GM12878 (cell line): ENCODE results near the gene GPC3. TPM values are rescaled to one million over a fixed set of nuclear protein-coding genes. Genes with fewer than 3 reads are reported as not detected.

ENCODE experiments used
- ATAC-seq: fragments of 200-7000 bp; cut with Tn5 transposase; 3 replicates; pipeline ENCODE4 v1.9.1; 2020; ENCODE audit warnings: mild to moderate bottlenecking, moderate library complexity
- BruUV-seq: library from RNA; stranded (reverse); fragments of 400-500 nt; replicated peaks from 2 replicates; lab custom pipeline; 2021; lab: Mats Ljungman, UMichigan
- CTCF ChIA-PET: fragments of 300-600 bp; sonication (Branson Sonifier 250); formaldehyde crosslinking; extraction: SDS; loops from one replicate; lab custom pipeline; 2021; ENCODE audit warnings: inconsistent platforms; lab: Yijun Ruan, JAX
- POLR2A ChIA-PET: fragments of 350-600 bp; formaldehyde crosslinking; extraction: SDS; loops from one replicate; lab custom pipeline; 2021; ENCODE audit warnings: inconsistent platforms; lab: Charles Lee
- RAD21 ChIA-PET: fragments of 300-600 bp; sonication (Branson Sonifier 250); formaldehyde crosslinking; loops from one replicate; lab custom pipeline; 2023; ENCODE audit warnings: antibody characterized with exemption; ENCODE audit not compliant: unreplicated experiment; lab: Charles Lee
- SMC1A ChIA-PET: fragments of 300-600 bp; sonication (Branson Sonifier 250); formaldehyde crosslinking; loops from one replicate; lab custom pipeline; 2023; ENCODE audit not compliant: unreplicated experiment, uncharacterized antibody; lab: Charles Lee
- DNase-seq: peaks from one replicate; pipeline ENCODE4 v3.0.0-alpha.2; 2011; ENCODE audit warnings: low read depth, low spot score
- FAIRE-seq: peaks from 3 replicates; lab custom pipeline; 2011; peaks lifted over from hg19 to GRCh38; lab: Jason Lieb, UNC
- H2AFZ ChIP-seq: 2 replicates; pipeline ENCODE4 v1.6.0; 2011; ENCODE audit warnings: low read depth, low read length, control low read depth; ENCODE audit not compliant: control insufficient read depth
- H3K27ac ChIP-seq: 2 replicates; pipeline ENCODE4 v1.5.1; 2011; ENCODE audit warnings: control low read depth; ENCODE audit not compliant: control insufficient read depth, insufficient read depth
- H3K27me3 ChIP-seq, 2 experiments: replicated peaks in 1 of 2; 2 replicates each; pipeline versions ENCODE4 v1.6.0 to v1.6.1; 2011; ENCODE audit warnings: low read length in 1 of 2; ENCODE audit not compliant: control insufficient read depth in 2 of 2, insufficient read depth in 2 of 2
- H3K36me3 ChIP-seq, 2 experiments: 2 replicates each; pipeline ENCODE4 v1.5.1; 2011; ENCODE audit warnings: low read length in 1 of 2; ENCODE audit not compliant: control insufficient read depth in 2 of 2, insufficient read depth in 2 of 2
- H3K4me1 ChIP-seq: 2 replicates; pipeline ENCODE4 v1.6.1; 2011; ENCODE audit warnings: mild to moderate bottlenecking, low read length, moderate library complexity, mixed read lengths; ENCODE audit not compliant: control insufficient read depth, insufficient read depth
- H3K4me2 ChIP-seq: 2 replicates; pipeline ENCODE4 v1.6.0; 2011; ENCODE audit warnings: control low read depth; ENCODE audit not compliant: control insufficient read depth, insufficient read depth
- H3K4me3 ChIP-seq: fragments of 200-600 bp; sonication (generic); 2 replicates; pipeline ENCODE4 v1.5.1; 2016
- H3K79me2 ChIP-seq: 2 replicates; pipeline ENCODE4 v1.6.0; 2011; ENCODE audit warnings: low read length; ENCODE audit not compliant: control insufficient read depth, insufficient read depth
- H3K9ac ChIP-seq: 2 replicates; pipeline ENCODE4 v1.8.0; 2011; ENCODE audit warnings: low read length, control low read depth, mixed read lengths; ENCODE audit not compliant: control insufficient read depth, insufficient read depth
- H3K9me3 ChIP-seq: replicated peaks from 3 replicates; pipeline ENCODE4 v1.5.1; 2011; ENCODE audit warnings: mild to moderate bottlenecking, low read length; ENCODE audit not compliant: control insufficient read depth, insufficient read depth
- H4K20me1 ChIP-seq: 2 replicates; pipeline ENCODE4 v1.6.0; 2011; ENCODE audit not compliant: control insufficient read depth, insufficient read depth
- CBFB ChIP-seq: IDR thresholded peaks from 2 replicates; pipeline ENCODE4 v1.6.1; 2016; ENCODE audit warnings: antibody characterized with exemption, low read depth
- EED ChIP-seq: sonication (generic); IDR thresholded peaks from 2 replicates; pipeline ENCODE4 v1.6.1; 2016; ENCODE audit warnings: antibody characterized with exemption, low read depth
- JUNB ChIP-seq: IDR thresholded peaks from 2 replicates; pipeline ENCODE4 v1.6.1; 2016; ENCODE audit warnings: antibody characterized with exemption, mild to moderate bottlenecking
- NFYB ChIP-seq: IDR thresholded peaks from 2 replicates; pipeline ENCODE4 v1.6.1; 2011; ENCODE audit warnings: low read depth, mild to moderate bottlenecking, low read length, improper control_type of control experiment, moderate library complexity; ENCODE audit not compliant: insufficient read depth
- NR2C1 ChIP-seq: fragments of 450-650 bp; IDR thresholded peaks from 2 replicates; pipeline ENCODE4 v1.6.1; 2017; ENCODE audit warnings: antibody characterized with exemption, mild to moderate bottlenecking, moderate library complexity
- NR2F1 ChIP-seq: fragments of 450-650 bp; conservative IDR thresholded peaks from 2 replicates; pipeline ENCODE4 v1.6.1; 2017; ENCODE audit warnings: mild to moderate bottlenecking
- PAX5 ChIP-seq: IDR thresholded peaks from 2 replicates; pipeline ENCODE4 v1.6.1; 2011; ENCODE audit warnings: low read depth, low read length, borderline replicate concordance
- RAD51 ChIP-seq: fragments of 450-650 bp; IDR thresholded peaks from 2 replicates; pipeline ENCODE4 v1.6.1; 2016; ENCODE audit warnings: moderate library complexity, mild to moderate bottlenecking, inconsistent platforms
- RBBP5 ChIP-seq: fragments of 200-600 bp; sonication (generic); conservative IDR thresholded peaks from 2 replicates; pipeline ENCODE4 v1.6.1; 2016
- RCOR1 ChIP-seq: conservative IDR thresholded peaks from 2 replicates; pipeline ENCODE4 v1.6.1; 2012; ENCODE audit warnings: low read depth, low read length, improper control_type of control experiment
- SPI1 ChIP-seq: IDR thresholded peaks from 2 replicates; pipeline ENCODE4 v1.6.1; 2011; ENCODE audit warnings: low read depth, mild to moderate bottlenecking, low read length, moderate library complexity, borderline replicate concordance; ENCODE audit not compliant: insufficient read depth
- SRF ChIP-seq, 2 experiments: IDR thresholded peaks; 2 replicates each; pipeline ENCODE4 v1.6.1; 2011; ENCODE audit warnings: low read depth in 2 of 2, low read length in 2 of 2, mild to moderate bottlenecking in 1 of 2, moderate library complexity in 1 of 2
- STAT1 ChIP-seq: fragments of 450-650 bp; conservative IDR thresholded peaks from 2 replicates; pipeline ENCODE4 v1.6.1; 2014; ENCODE audit warnings: antibody characterized with exemption, mild to moderate bottlenecking
- STAT3 ChIP-seq: IDR thresholded peaks from 2 replicates; pipeline ENCODE4 v1.6.1; 2011; ENCODE audit warnings: low read depth, low read length, improper control_type of control experiment
- WRNIP1 ChIP-seq: IDR thresholded peaks from 2 replicates; pipeline ENCODE4 v1.6.1; 2011; ENCODE audit warnings: low read depth, low read length, improper control_type of control experiment, borderline replicate concordance
- WGBS: methylation state at CpG from one replicate; pipeline ENCODE4 v1.1.6; 2016; ENCODE audit warnings: low lambda C conversion rate; ENCODE audit not compliant: insufficient replicate concordance, insufficient coverage; ENCODE audit errors: missing lambda C conversion rate; 5-methylcytosine and 5-hydroxymethylcytosine counted together
- in situ Hi-C: fragments of 300-500 bp; cut with MboI; formaldehyde crosslinking; loops from 9 replicates; pipeline ENCODE4 v1.14.3; 2018; ENCODE audit warnings: mixed read lengths
- intact Hi-C: fragments of 100-400 bp; cut with micrococcal nuclease; formaldehyde crosslinking; loops from one replicate; pipeline ENCODE4 v1.14.2; 2022; ENCODE audit not compliant: unreplicated experiment
- polyA plus RNA-seq, 11 experiments: library from polyadenylated mRNA; depleted of rRNA in 4 of 11; unstranded in 6 of 11; stranded (reverse) in 5 of 11; fragments of >200 nt; fragmentation: Nextera tagmentation in 4 of 11; fragmentation: Illumina TruSeq in 1 of 11; extraction: Ambion mirVana in 4 of 11; extraction: Trizol in 1 of 11; gene quantifications; 1 replicate in 1 of 11; 2 replicates in 10 of 11; pipeline versions ENCODE4 v1.2.1 to v1.2.3, GENCODE V29; 2011 to 2016; ENCODE audit warnings: inconsistent platforms in 2 of 11, missing spikeins in 2 of 11, low read depth in 1 of 11
- total RNA-seq, 4 experiments: library from RNA; depleted of rRNA in 3 of 4; stranded (reverse); fragments of >200 nt in 3 of 4; fragmentation: Illumina TruSeq in 1 of 4; extraction: Trizol in 1 of 4; gene quantifications; 2 replicates each; pipeline versions ENCODE4 v1.2.1 to v1.2.3, GENCODE V29; 2013 to 2021
- TF ChIP-seq, protein P1 (sequence below): fragments of 450-650 bp; IDR thresholded peaks from 2 replicates; pipeline ENCODE4 v1.6.1; 2016; ENCODE audit warnings: mild to moderate bottlenecking

The GPC3 gene
- total and polyA plus RNA-seq, 10 of the 15 experiments (the other 5 are each of a cell fraction or from before 2014, with no cell fraction given): 0.09 to 0.82 TPM; not detected in 8

DNA sequence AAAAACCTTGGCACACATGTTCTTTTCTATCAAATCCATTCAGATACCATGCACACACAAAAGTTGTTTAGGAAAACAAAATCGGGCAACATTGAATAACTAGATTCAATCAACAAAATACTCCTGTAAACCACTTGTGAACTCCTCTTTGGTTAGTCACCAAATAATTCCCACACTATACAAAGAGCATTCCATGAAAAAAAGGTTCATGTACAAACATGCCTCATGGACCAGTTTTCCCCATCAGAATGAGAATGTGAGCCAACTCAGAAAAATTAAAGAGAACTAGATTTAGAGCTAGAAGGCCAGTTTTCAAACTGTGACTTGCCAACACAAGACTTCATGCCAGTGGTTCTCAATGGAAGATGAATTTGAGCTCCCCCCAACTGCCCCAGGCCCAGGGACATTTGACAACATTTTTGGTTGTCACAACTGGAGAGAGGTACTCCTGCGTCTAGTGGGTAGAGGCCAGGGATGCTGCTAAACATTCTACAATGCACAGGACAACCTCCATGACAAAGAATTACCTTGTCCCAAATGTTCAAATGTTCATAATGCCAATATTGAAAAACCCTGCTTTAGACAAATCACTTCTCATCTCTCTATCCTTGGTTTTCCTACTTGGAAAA lies 55.4 kb downstream of the GPC3 start:
- H3K9me3 ChIP-seq: no peaks in the 10 kb centered on the region
- ChIA-PET CTCF (interaction anchor here (0.6 kb wide), 1 partner anchor 280 kb away, joined by 3 read pairs; no protein-coding TSS in a partner anchor), SMC1A (no interaction called here), POLR2A (no interaction called here), RAD21 (no interaction called here)
- no peaks in the 10 kb centered on the region for H3K79me2 ChIP-seq
- H4K20me1 ChIP-seq: no peaks in the 10 kb centered on the region
- no TSS peak for BruUV-seq
- no peak for ATAC-seq
- no peaks in the 10 kb centered on the region for H3K36me3 ChIP-seq
- H3K27ac ChIP-seq: no peak overlapping the region
- no peaks in the 10 kb centered on the region for H3K27me3 ChIP-seq
- DNase-seq: no peak
- no peak overlapping the region for H3K9ac ChIP-seq
- H3K4me3 ChIP-seq: no peak overlapping the region
- intact Hi-C loops (no loop called here), in situ Hi-C loops (no loop called here)
- H2AFZ ChIP-seq: no peak overlapping the region
- 60% methylated on average over 2 of the region's 2 CpGs for WGBS
- TF ChIP-seq NR2F1 (no peak), SRF (IDR thresholded peaks at IDR 0.05; ENCODE audit: low read depth in 2 of 2, low read length in 2 of 2) (no peak), JUNB (no peak)
- no peak overlapping the region for H3K4me2 ChIP-seq
- FAIRE-seq: no peak
- no peaks in the 10 kb centered on the region for H3K4me1 ChIP-seq

DNA sequence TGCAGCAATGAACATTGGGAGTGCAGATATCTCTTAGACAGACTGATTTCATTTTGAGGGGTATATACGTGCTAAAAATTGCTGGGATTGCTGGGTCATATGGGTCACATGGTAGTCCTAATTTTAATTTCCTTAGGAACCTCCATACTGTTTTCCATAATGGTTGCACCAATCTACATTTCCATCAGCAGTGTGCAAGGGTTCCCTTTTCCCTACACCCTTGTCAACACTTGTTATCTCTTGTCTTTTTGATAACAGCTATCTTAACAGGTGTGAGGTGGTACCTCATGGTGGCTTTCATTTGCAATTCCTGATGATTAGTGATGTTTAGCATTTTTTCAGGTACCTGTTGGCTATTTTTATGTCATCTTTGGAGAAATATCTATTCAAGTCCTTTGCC lies 57.0 kb downstream of the GPC3 start:
- ChIA-PET SMC1A (no interaction called here), CTCF (no interaction called here), RAD21 (no interaction called here), POLR2A (no interaction called here)
- H3K79me2 ChIP-seq: no peaks in the 10 kb centered on the region
- H3K4me2 ChIP-seq: no peak overlapping the region
- H3K4me3 ChIP-seq: no peak overlapping the region
- FAIRE-seq: no peak
- ATAC-seq: no peak
- H4K20me1 ChIP-seq: no peaks in the 10 kb centered on the region
- no peaks in the 10 kb centered on the region for H3K4me1 ChIP-seq
- H3K9me3 ChIP-seq: no peaks in the 10 kb centered on the region; the same call in 2 of the 3 replicates
- intact Hi-C loops (no loop called here), in situ Hi-C loops (no loop called here)
- H3K27ac ChIP-seq: no peak overlapping the region
- BruUV-seq: no TSS peak
- no peaks in the 10 kb centered on the region for H3K27me3 ChIP-seq
- TF ChIP-seq STAT1 (no peak), RBBP5 (no peak), NR2C1 (no peak), EED (no peak), RAD51 (no peak), WRNIP1 (no peak), CBFB (no peak), SPI1 (no peak), NFYB (no peak), PAX5 (no peak), STAT3 (no peak), RCOR1 (no peak)
- TF ChIP-seq, protein P1, sequence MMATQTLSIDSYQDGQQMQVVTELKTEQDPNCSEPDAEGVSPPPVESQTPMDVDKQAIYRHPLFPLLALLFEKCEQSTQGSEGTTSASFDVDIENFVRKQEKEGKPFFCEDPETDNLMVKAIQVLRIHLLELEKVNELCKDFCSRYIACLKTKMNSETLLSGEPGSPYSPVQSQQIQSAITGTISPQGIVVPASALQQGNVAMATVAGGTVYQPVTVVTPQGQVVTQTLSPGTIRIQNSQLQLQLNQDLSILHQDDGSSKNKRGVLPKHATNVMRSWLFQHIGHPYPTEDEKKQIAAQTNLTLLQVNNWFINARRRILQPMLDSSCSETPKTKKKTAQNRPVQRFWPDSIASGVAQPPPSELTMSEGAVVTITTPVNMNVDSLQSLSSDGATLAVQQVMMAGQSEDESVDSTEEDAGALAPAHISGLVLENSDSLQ: no peak
- 29% methylated on average over 1 of the region's 1 CpG for WGBS
- no peaks in the 10 kb centered on the region for H3K36me3 ChIP-seq
- H2AFZ ChIP-seq: no peak overlapping the region
- no peak for DNase-seq
- no peak overlapping the region for H3K9ac ChIP-seq
